Activated CD4-positive, alpha-beta T cell treated with anti-CD3 and anti-CD28 coated beads, Interleukin-2, amount 50 U/mL, for 1 hour (primary cell): ENCODE results near the gene RPL13.

Experiments
- DNase-seq: peaks from one replicate; pipeline ENCODE4 v3.0.0-alpha.2; 2020

Gene RPL13

DNA sequence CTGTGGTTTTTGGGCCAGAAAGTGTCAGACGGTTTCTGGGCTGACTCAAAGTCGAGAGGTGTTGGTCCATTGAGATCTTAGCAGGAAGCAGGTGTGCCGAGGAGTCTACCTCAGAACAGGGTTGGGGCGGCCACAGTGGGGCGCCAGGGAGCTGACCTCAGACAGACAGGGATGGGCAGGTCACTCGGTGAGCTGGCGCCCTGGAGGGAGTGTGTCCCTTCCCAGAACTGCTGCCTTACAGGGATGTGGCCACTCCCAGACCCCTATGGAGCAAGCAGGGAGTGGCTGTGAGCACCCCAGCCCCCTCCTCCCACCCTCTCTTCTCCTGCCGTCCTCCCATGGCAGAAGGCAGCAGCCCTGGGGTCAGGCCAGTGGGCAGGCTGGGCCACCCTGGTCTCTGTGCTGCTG, 39.0 kb downstream of the RPL13 start:
- DNase-seq, result peak; percentile 41

DNA sequence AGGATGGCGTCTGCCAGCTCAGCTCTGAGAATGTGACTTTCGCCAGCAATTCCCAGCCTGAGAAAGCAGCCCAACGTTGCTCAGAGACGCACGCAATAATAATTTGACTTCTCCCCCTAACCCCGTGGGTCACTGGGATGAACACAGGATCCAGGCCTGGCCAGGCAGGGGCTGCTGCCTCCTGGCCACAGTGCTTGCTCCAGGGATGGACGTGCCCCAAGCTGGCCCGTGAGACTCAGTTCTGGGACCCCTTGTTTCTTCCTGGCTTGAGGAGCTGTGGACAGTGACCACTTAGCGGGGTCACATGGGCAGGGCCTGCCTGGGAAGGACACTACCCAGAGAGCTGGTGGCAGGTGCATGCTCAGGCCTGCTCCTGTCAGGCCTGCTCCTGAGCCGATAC, 39.4 kb downstream of the RPL13 start:
- DNase-seq, result no peak

DNA sequence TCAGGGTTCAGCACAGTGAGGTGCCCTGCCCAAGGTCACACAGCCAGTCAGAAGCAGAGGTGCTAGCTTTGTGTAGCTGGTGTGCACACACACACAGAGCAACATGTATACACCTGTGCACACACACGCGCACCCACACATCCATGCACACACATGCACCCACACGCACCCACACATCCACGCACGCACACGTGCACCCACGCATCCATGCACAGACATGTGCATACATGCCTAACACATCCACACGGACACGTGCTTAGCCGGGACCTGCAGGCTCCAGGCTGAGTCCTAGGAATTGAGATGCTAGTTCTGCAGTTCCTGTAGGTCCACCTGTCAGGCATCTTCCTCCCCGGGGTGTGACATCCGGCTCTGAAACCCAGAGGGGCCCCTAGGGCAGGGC, 39.9 kb downstream of the RPL13 start:
- no peak for DNase-seq

- no peak for DNase-seq
Measured at GRCh38 chr16:89600956-89601355, 40.5 kb downstream of the RPL13 start.

DNA sequence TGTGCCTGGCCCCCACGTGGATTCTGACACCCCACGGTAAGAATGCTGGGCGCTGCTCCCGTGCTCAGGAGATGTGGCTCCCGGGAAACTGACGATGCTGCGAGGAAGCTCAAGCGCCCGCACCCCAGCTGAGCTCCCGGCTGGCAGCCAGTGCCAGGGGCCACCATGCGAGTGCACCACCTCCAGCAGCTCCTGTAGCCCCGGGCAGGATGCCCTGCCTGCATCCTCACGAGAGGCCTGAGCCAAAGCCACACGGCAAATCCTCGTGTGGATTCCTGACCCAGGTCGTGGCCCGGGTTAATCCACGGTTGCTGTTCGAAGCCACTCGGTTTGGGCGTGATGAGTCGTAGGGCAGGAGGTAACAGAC, 41.4 kb downstream of the RPL13 start:
- DNase-seq, result no peak

DNA sequence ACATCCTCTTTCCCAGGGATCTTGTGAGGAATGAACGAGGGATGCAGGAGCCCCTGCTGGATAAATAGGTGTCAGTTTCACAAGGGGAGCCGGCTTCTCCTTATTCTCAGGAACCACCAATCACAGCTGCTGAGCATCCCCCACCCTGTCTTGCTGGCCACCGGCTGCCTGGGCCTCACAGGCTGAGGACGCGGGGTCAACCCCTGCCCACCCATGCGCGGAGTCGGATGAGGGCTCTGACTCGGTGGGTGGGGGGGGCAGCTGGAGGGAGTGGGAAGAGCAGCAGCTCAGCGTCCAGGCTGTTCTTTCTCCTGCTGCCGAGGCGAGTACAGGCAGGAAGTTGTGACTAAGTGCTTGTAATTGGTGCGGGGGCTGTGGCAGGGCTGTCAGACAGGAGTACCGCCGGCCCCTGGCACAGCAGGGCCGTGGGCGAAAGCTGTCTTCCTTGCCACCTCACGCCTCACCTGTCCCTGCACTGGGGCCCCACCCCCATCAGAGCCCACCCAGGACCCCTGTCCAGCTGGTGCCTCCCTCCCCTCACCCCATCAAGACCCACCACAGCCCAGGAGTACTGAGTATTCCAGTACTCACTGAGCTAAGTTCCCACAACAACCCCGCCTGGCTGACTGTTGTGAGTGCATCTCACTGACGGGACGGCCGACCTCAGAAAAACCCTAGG, 41.9 kb downstream of the RPL13 start:
- peak; percentile 46 for DNase-seq

- no peak for DNase-seq
Measured at GRCh38 chr16:89602952-89603590, 42.6 kb downstream of the RPL13 start.

GRCh38 chr16:89604764-89605163, 44.3 kb downstream of the RPL13 start:
- DNase-seq, result no peak

DNA sequence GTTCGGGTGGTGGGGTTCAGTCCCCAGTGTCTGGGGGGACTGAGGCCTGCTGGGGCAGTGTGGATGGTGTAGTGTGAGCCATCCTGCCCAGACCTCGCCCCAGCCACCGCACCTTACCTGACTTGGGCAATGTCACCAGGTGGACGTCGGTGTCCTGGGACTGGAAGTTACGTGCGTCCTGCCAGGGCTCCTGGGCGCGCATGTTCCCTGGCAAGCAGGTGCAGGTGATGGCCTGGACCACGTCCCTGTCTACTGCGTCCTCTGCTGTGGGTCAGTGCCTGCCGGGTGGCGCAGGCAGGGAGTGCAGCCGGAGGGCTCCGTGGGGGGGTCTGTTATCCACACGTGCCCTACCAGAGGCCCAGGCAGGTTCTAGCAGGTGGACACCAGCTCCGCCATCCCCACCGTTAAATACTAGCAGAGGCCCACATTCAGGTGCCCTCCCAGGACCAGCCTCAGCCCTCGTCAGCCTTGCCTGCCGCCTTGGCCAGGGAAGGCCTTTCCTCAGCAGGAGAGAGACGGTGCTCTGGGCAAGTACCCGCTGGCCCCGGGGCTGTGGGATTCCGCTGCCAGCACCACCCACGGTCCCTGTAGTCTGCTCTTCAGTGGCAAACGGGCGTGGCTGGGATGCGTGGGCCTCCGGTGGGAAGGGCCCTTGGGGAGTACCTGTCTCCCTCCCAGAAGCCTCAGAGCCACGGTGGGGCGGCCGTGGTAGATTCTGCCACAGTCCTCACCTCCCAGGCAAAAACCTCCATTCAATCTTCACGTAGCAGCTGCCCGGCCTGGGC, 44.9 kb downstream of the RPL13 start:
- DNase-seq, result no peak

GRCh38 chr16:89606006-89606405, 45.5 kb downstream of the RPL13 start:
- no peak for DNase-seq

- no peak for DNase-seq
Measured at GRCh38 chr16:89607453-89607852, 47.0 kb downstream of the RPL13 start.

DNA sequence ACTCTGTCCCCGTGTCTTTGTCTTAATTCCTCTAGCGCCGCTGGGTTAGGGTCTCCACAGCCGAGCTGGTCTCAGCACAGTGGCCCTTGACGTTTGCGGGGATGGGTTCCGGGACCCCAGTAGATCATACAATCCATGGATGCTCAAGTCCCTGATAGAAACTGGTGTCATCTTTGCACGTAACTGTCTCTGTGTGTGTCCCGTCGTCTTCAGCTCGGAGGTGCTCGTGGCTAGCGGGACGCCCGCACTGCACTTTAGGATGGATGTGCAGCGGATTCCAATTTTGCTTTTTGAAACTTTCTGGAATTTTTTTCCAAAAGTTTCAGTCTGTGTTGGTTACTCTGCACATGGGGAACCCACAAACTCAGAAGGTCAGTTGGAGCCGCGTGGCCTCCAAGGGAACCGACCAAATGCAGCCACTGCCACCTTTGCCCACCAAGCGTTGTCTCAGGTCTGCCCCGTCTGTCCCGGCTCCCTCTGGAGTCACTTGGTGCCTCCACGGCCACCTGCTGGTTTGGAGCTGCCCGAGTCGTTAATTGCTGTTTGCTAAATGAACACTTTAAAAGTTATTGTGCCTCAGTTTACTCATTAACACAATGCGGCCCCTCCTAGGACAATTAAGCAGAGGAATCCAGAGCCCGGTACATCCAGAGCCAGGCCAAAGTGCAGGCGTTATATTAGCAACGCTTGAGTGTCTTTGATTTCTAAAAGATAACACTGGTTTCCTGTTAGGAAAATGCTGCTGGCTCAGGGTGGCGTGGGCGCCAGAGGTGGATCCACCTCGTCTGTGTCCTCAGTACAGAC, 47.7 kb downstream of the RPL13 start:
- no peak for DNase-seq

GRCh38 chr16:89610108-89610453, 49.6 kb downstream of the RPL13 start:
- DNase-seq, result no peak

DNA sequence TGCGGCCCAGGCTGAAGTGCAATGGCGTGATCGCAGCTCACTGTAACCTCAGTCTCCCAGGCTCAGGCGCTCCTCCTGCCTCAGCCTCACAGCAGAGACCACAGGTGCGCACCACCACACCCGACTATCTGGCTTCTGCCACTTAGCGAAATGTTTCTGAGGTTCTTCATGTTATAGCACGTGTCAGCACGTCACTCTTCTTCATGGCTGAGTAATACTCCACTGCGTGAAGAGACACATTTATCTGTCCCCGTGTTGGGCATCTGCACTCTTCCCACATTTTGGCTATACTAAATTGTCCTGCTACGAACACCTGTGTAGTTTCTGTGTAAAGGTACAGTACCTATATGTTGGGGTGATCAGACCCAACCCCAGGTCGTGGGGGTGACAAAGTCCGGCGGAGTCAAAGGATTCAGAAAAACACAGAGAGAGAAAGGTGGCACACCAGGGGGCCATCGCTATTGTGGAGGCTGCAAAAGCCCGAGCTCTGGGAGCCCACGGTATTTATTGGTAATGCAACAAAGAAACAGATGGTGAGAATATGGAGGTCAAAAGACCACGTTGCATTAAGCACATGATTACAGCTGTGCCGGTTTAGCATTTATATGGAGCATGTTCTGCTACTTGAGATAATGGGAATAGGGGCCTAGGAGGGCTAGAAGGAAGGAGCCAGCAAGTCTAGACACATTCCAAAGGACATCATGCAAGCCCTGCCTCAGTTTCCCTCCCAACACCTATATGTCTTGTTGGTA, 52.1 kb downstream of the RPL13 start:
- no peak for DNase-seq

GRCh38 chr16:89613231-89613953, 52.9 kb downstream of the RPL13 start, which contains the start of gene DPEP1:
Gene DPEP1 (plus strand): TSS chr16:89613642. CDS start chr16:89630411, 16,769 bp downstream.
- no peak for DNase-seq

GRCh38 chr16:89613954-89614459, 53.5 kb downstream of the RPL13 start:
- no peak for DNase-seq
